ENCODE results near the gene RNASEH2A. TPM values are rescaled to one million over a fixed set of nuclear protein-coding genes. Genes with fewer than 3 reads are reported as not detected.
A peak's percentile ranks its signal among the peaks of the same experiment; 100 is the strongest.

Gene RNASEH2A
- polyA plus RNA-seq, 1 donor from 2014 or later: 28.2 TPM

DNA sequence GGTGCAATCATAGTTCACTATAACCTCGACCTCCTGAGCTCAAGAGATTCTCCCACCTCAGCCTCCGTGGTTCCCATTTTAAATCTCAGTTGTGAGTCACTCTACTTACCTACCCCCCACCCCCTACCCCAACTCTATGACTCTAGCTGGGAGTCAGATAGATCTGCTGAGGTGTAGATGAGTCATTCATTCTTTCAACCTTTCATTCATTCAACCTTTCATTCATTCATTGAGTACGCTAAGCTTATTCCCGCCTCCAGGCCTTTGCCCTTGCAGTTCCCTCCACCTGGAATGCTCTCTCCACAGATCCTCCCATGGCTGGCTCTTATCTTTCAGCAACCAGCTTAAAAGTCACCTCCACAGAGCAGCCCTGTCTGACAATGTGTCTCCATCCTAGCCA lies 30.8 kb downstream of the RNASEH2A start:
- Histone ChIP-seq H3K79me2 (replicated peaks; ENCODE audit: insufficient read depth, low read length) (peaks cover 26% of the 10 kb centered on the region), H3K9me2 (ENCODE audit: insufficient read depth, low read length) (no peaks in the 10 kb centered on the region), H3K27ac (ENCODE audit: low read length) (no peak overlapping the region), H4K20me1 (ENCODE audit: insufficient read depth) (peaks cover 6% of the 10 kb centered on the region), H3K4me2 (ENCODE audit: low read length) (no peak overlapping the region), H3K4me3 (ENCODE audit: low read length) (no peak overlapping the region), H2AFZ (ENCODE audit: low read depth, low read length) (no peak overlapping the region), H3K9me3 (ENCODE audit: low read length) (no peaks in the 10 kb centered on the region), H3K9ac (ENCODE audit: low read length) (no peak overlapping the region), H3K36me3 (ENCODE audit: insufficient read depth, low read length) (no peaks in the 10 kb centered on the region), H3F3A (ENCODE audit: insufficient read depth, low read length, poor library complexity, severe bottlenecking) (no peaks in the 10 kb centered on the region), H3K27me3 (ENCODE audit: insufficient read depth, low read depth, low read length) (peaks cover 33% of the 10 kb centered on the region)
- TF ChIP-seq TAF1 (IDR thresholded peaks at IDR 0.05; ENCODE audit: low read depth) (no peak), EP300 (conservative IDR thresholded peaks at IDR 0.05; ENCODE audit: poor library complexity, severe bottlenecking) (no peak), EZH2 (IDR thresholded peaks at IDR 0.05; ENCODE audit: borderline replicate concordance, insufficient read depth, low read length, poor library complexity, severe bottlenecking) (no peak), RAD21 (conservative IDR thresholded peaks at IDR 0.05) (no peak), MXI1 (conservative IDR thresholded peaks at IDR 0.05; ENCODE audit: poor library complexity, severe bottlenecking) (no peak), POLR2AphosphoS5 (IDR thresholded peaks at IDR 0.05) (no peak), SMC3 (conservative IDR thresholded peaks at IDR 0.05; ENCODE audit: poor library complexity) (no peak)
- TF ChIP-seq, protein P1, sequence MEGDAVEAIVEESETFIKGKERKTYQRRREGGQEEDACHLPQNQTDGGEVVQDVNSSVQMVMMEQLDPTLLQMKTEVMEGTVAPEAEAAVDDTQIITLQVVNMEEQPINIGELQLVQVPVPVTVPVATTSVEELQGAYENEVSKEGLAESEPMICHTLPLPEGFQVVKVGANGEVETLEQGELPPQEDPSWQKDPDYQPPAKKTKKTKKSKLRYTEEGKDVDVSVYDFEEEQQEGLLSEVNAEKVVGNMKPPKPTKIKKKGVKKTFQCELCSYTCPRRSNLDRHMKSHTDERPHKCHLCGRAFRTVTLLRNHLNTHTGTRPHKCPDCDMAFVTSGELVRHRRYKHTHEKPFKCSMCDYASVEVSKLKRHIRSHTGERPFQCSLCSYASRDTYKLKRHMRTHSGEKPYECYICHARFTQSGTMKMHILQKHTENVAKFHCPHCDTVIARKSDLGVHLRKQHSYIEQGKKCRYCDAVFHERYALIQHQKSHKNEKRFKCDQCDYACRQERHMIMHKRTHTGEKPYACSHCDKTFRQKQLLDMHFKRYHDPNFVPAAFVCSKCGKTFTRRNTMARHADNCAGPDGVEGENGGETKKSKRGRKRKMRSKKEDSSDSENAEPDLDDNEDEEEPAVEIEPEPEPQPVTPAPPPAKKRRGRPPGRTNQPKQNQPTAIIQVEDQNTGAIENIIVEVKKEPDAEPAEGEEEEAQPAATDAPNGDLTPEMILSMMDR (IDR thresholded peaks at IDR 0.05; ENCODE audit: poor library complexity, severe bottlenecking): no peak

DNA sequence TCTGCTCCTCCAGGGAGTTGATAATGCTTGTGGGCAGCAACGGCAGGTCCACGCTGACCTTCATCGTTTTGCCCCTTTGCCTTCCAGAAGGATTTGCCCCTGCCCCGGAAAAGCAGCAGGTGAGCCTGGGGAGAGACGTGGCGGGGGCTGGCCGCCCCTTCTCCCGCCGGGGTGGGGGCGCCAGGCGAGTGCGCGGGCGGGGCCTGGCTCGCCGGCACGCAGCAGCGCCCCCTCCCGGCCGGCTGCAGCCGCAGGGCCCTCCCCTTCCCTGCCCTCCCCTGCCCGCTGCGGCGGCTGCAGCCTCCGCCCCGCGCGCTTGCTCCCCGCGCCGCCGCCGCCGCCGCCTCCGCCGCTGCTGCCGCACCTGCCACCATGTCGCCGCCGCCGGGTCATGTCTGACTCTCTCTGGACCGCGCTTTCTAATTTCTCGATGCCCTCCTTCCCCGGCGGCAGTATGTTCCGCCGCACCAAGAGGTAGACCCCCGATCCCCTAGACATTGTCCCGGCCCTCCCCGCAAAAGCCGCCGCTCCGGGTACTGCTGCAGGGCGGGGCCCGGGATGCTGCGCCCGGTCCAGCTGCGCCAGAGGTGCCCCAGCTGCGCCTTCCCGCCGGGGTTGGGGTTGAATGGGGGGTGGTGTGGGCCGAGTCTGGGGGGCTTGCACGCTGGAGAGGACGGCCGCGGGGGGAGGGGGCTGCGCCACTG lies 31.9 kb downstream of the RNASEH2A start, which contains the start of gene MAST1:
Gene MAST1, plus strand, starts transcription at position 334 of the 704 bp plus-strand sequence. Its CDS starts 58 bp downstream, at position 392.
- TF ChIP-seq EP300 (conservative IDR thresholded peaks at IDR 0.05; ENCODE audit: poor library complexity, severe bottlenecking) (no peak), EZH2 (IDR thresholded peaks at IDR 0.05; ENCODE audit: borderline replicate concordance, insufficient read depth, low read length, poor library complexity, severe bottlenecking) (no peak), SMC3 (conservative IDR thresholded peaks at IDR 0.05; ENCODE audit: poor library complexity) (peak; percentile 55), POLR2AphosphoS5 (IDR thresholded peaks at IDR 0.05) (peak; percentile 93), MXI1 (conservative IDR thresholded peaks at IDR 0.05; ENCODE audit: poor library complexity, severe bottlenecking) (peak; percentile 52), RAD21 (conservative IDR thresholded peaks at IDR 0.05) (peak; percentile 41), TAF1 (IDR thresholded peaks at IDR 0.05; ENCODE audit: low read depth) (no peak)
- TF ChIP-seq, protein P2, sequence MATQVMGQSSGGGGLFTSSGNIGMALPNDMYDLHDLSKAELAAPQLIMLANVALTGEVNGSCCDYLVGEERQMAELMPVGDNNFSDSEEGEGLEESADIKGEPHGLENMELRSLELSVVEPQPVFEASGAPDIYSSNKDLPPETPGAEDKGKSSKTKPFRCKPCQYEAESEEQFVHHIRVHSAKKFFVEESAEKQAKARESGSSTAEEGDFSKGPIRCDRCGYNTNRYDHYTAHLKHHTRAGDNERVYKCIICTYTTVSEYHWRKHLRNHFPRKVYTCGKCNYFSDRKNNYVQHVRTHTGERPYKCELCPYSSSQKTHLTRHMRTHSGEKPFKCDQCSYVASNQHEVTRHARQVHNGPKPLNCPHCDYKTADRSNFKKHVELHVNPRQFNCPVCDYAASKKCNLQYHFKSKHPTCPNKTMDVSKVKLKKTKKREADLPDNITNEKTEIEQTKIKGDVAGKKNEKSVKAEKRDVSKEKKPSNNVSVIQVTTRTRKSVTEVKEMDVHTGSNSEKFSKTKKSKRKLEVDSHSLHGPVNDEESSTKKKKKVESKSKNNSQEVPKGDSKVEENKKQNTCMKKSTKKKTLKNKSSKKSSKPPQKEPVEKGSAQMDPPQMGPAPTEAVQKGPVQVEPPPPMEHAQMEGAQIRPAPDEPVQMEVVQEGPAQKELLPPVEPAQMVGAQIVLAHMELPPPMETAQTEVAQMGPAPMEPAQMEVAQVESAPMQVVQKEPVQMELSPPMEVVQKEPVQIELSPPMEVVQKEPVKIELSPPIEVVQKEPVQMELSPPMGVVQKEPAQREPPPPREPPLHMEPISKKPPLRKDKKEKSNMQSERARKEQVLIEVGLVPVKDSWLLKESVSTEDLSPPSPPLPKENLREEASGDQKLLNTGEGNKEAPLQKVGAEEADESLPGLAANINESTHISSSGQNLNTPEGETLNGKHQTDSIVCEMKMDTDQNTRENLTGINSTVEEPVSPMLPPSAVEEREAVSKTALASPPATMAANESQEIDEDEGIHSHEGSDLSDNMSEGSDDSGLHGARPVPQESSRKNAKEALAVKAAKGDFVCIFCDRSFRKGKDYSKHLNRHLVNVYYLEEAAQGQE (IDR thresholded peaks at IDR 0.05; ENCODE audit: borderline replicate concordance): no peak
- TF ChIP-seq, protein P1 (IDR thresholded peaks at IDR 0.05; ENCODE audit: poor library complexity, severe bottlenecking): peak; percentile 85
- H3K4me3 ChIP-seq (ENCODE audit: low read length): peak within 1 kb of the TSS; percentile 92

More for the DNA sequence above, 31.9 kb downstream of the RNASEH2A start, which contains the start of gene MAST1:
- Histone ChIP-seq H2AFZ (ENCODE audit: low read depth, low read length) (peak within 1 kb of the TSS; percentile 73), H3K9ac (ENCODE audit: low read length) (peak within 1 kb of the TSS; percentile 100), H3F3A (ENCODE audit: insufficient read depth, low read length, poor library complexity, severe bottlenecking) (no peaks in the 10 kb centered on the region), H3K36me3 (ENCODE audit: insufficient read depth, low read length) (peaks cover 5% of the 10 kb centered on the region), H3K9me2 (ENCODE audit: insufficient read depth, low read length) (no peaks in the 10 kb centered on the region), H4K20me1 (ENCODE audit: insufficient read depth) (peaks cover 6% of the 10 kb centered on the region), H3K79me2 (replicated peaks; ENCODE audit: insufficient read depth, low read length) (peaks cover 33% of the 10 kb centered on the region), H3K27me3 (ENCODE audit: insufficient read depth, low read depth, low read length) (peaks cover 22% of the 10 kb centered on the region), H3K4me2 (ENCODE audit: low read length) (peak within 1 kb of the TSS; percentile 83), H3K27ac (ENCODE audit: low read length) (peak within 1 kb of the TSS; percentile 91), H3K9me3 (ENCODE audit: low read length) (no peaks in the 10 kb centered on the region)

Measured in neural cell (in vitro differentiated cells).